Natural killer cell (primary cell): Measurements from ENCODE around the gene ITFG1. TPM values are rescaled to one million over a fixed set of nuclear protein-coding genes. Genes with fewer than 3 reads are reported as not detected.

Experiments used
- ATAC-seq, 3 donors: fragments of 150-1000 bp in 2 of 3; fragments of 200-7000 bp in 1 of 3; cut with Tn5 transposase; 1 replicate in 1 of 3; 2 replicates in 2 of 3; pipeline ENCODE4 v1.10.0; 2021; ENCODE audit warnings: mild to moderate bottlenecking in 2 of 3, moderate library complexity in 2 of 3
- DNase-seq, 2 donors: peaks; one replicate each; pipeline versions ENCODE4 v3.0.0 to v3.0.0-alpha.2; 2013 to 2021; ENCODE audit warnings: mixed read lengths in 1 of 2
- H3K27ac ChIP-seq: one replicate; pipeline ENCODE4 v1.5.1; 2013; ENCODE audit warnings: mild to moderate bottlenecking, low read length
- H3K27me3 ChIP-seq: one replicate; pipeline ENCODE4 v1.6.1; 2013; ENCODE audit warnings: low read length; ENCODE audit not compliant: control insufficient read depth, insufficient read depth
- H3K36me3 ChIP-seq: one replicate; pipeline ENCODE4 v1.6.1; 2013; ENCODE audit warnings: low read length; ENCODE audit not compliant: control insufficient read depth, insufficient read depth
- H3K4me1 ChIP-seq: one replicate; pipeline ENCODE4 v1.6.1; 2013; ENCODE audit warnings: low read length; ENCODE audit not compliant: control insufficient read depth, insufficient read depth
- H3K4me3 ChIP-seq: one replicate; pipeline ENCODE4 v1.5.1; 2013; ENCODE audit warnings: low read length
- H3K9me3 ChIP-seq: one replicate; pipeline ENCODE4 v1.6.1; 2013; ENCODE audit warnings: low read length; ENCODE audit not compliant: control insufficient read depth, insufficient read depth
- H3K27ac Mint-ChIP-seq, 2 donors: one replicate each; pipeline ENCODE4 v1.8.0; 2022; ENCODE audit warnings: mild to moderate bottlenecking in 2 of 2, mixed read lengths in 2 of 2, moderate library complexity in 1 of 2
- H3K27me3 Mint-ChIP-seq, 2 donors: one replicate each; pipeline ENCODE4 v1.8.0; 2022; ENCODE audit warnings: low read depth in 2 of 2, mixed read lengths in 2 of 2
- H3K36me3 Mint-ChIP-seq: one replicate; pipeline ENCODE4 v1.8.0; 2022; ENCODE audit warnings: mixed read lengths
- H3K4me1 Mint-ChIP-seq, 2 donors: one replicate each; pipeline ENCODE4 v1.8.0; 2022; ENCODE audit warnings: mixed read lengths in 2 of 2
- H3K4me3 Mint-ChIP-seq: one replicate; pipeline ENCODE4 v1.8.0; 2022; ENCODE audit warnings: mild to moderate bottlenecking, moderate library complexity, mixed read lengths
- H3K9me3 Mint-ChIP-seq, 2 donors: one replicate each; pipeline ENCODE4 v1.8.0; 2022; ENCODE audit warnings: mixed read lengths in 2 of 2
- WGBS: methylation state at CpG from one replicate; pipeline ENCODE4 v1.1.7; 2013; ENCODE audit warnings: missing lambda C conversion rate; ENCODE audit not compliant: insufficient coverage; 5-methylcytosine and 5-hydroxymethylcytosine counted together
- intact Hi-C: fragments of 100-400 bp; cut with micrococcal nuclease; formaldehyde crosslinking; loops from one replicate; pipeline ENCODE4 v1.14.2; 2022
- total RNA-seq, 4 donors: library from RNA; stranded (reverse); fragments of 120-200 nt in 1 of 4; gene quantifications; one replicate each; pipeline versions ENCODE4 v1.2.3 to v1.2.4, GENCODE V29; 2013 to 2022
- TF ChIP-seq, protein P1 (sequence below): fragments of 200-600 bp; IDR thresholded peaks from one replicate; pipeline ENCODE4 v1.8.0; 2022; ENCODE audit warnings: antibody characterized with exemption

ITFG1 gene
- total RNA-seq, 3 donors from 2014 or later (not counting 1 experiment from before 2014, with no cell fraction given) = 30.4 to 44.1 (median 38.2) TPM

- TF ChIP-seq, protein P1, sequence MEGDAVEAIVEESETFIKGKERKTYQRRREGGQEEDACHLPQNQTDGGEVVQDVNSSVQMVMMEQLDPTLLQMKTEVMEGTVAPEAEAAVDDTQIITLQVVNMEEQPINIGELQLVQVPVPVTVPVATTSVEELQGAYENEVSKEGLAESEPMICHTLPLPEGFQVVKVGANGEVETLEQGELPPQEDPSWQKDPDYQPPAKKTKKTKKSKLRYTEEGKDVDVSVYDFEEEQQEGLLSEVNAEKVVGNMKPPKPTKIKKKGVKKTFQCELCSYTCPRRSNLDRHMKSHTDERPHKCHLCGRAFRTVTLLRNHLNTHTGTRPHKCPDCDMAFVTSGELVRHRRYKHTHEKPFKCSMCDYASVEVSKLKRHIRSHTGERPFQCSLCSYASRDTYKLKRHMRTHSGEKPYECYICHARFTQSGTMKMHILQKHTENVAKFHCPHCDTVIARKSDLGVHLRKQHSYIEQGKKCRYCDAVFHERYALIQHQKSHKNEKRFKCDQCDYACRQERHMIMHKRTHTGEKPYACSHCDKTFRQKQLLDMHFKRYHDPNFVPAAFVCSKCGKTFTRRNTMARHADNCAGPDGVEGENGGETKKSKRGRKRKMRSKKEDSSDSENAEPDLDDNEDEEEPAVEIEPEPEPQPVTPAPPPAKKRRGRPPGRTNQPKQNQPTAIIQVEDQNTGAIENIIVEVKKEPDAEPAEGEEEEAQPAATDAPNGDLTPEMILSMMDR = no peak
- no peaks in the 10 kb centered on the region for H3K9me3 Mint-ChIP-seq
- H3K4me1 Mint-ChIP-seq = peaks cover 29 to 32% of the 10 kb centered on the region in 2 donors
- DNase-seq (no peak), ATAC-seq (no peak)
- intact Hi-C loops = no loop called here
- H3K27me3 Mint-ChIP-seq = no peaks in the 10 kb centered on the region
- H3K4me3 ChIP-seq = no peak overlapping the region
- no peaks in the 10 kb centered on the region for H3K9me3 ChIP-seq
- peaks cover 10% of the 10 kb centered on the region for H3K4me1 ChIP-seq
- no peak overlapping the region for H3K27ac Mint-ChIP-seq
- no peak overlapping the region for H3K4me3 Mint-ChIP-seq
- no peaks in the 10 kb centered on the region for H3K27me3 ChIP-seq
- H3K36me3 ChIP-seq = peaks cover 2% of the 10 kb centered on the region
- 100% methylated on average over 1 of the region's 1 CpG for WGBS
- H3K27ac ChIP-seq = no peak overlapping the region
- no peaks in the 10 kb centered on the region for H3K36me3 Mint-ChIP-seq
These were observed 47.8 kb downstream of the ITFG1 start for GRCh38 chr16:47413041-47413440.

DNA sequence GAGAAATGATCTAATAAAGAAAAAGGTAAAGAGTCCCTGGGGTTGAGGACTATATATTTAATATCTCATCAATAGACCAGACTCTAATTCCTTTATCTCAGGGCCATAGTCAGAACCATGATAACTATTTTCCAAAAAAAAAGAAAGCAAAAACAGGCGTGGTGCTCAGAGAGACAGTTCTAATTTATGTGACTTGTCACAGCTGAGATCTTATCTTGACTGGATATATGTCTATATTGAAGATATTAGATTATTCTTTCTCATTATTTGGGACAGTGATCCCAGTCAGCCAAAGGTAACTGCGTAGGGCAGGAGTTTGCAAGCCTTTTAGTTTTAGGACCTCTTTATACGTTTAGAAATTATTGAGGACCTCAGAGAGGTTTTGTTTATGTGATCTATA, 52.4 kb downstream of the ITFG1 start:
- no peaks in the 10 kb centered on the region for H3K27me3 ChIP-seq
- Mint-ChIP-seq H3K36me3 (no peaks in the 10 kb centered on the region), H3K27me3 (no peaks in the 10 kb centered on the region), H3K9me3 (no peaks in the 10 kb centered on the region), H3K4me3 (no peak overlapping the region), H3K27ac (no peak overlapping the region), H3K4me1 (peaks cover 29 to 40% of the 10 kb centered on the region in 2 donors)
- H3K36me3 ChIP-seq = no peaks in the 10 kb centered on the region
- no peak overlapping the region for H3K4me3 ChIP-seq
- 80% methylated on average over 1 of the region's 3 CpGs for WGBS
- H3K9me3 ChIP-seq = no peaks in the 10 kb centered on the region
- ATAC-seq (no peak), DNase-seq (no peak)
- TF ChIP-seq, protein P1 = no peak
- peaks cover 10% of the 10 kb centered on the region for H3K4me1 ChIP-seq
- no peak overlapping the region for H3K27ac ChIP-seq
- intact Hi-C loops = no loop called here

DNA sequence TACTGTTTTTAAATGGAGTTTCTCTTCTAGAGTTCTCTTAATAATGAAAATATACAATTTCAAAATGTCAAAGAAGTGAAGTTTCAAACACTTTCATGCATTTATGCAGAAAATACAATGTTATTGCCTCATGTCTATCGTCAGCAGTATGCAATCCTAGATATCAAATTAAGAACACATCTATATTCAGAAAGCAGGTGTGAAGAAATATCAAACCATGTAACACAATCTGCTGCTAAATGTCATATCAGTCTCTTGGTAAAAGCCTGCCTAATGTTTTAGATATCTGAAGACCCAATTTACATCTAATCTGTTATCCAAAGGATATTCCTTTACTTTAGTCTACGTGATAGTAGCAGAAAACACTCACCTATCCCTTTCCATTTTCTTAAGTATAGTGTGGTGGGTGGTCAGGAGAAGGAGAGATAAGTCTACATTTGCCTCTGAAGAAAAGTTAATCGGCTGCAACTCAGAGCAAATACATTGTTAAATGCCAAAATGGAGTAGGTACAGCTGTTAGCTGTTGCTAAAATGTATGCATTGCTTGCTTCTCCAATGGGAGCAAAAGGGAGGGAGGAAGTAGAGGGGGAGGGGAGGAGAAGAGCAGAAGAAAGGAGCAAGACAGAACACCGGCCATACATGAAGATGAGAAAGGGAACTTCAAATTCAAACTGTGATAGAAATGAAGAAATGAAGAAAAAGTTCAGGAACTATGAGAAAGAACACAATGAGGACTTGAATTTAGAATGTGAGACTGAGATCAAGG, 64.9 kb downstream of the ITFG1 start:
- WGBS = 94% methylated on average over 3 of the region's 4 CpGs
- Histone ChIP-seq H3K9me3 (no peaks in the 10 kb centered on the region), H3K36me3 (no peaks in the 10 kb centered on the region), H3K27ac (no peak overlapping the region), H3K27me3 (no peaks in the 10 kb centered on the region), H3K4me1 (peaks cover 5% of the 10 kb centered on the region), H3K4me3 (no peak overlapping the region)
- H3K36me3 Mint-ChIP-seq = no peaks in the 10 kb centered on the region
- no peaks in the 10 kb centered on the region for H3K9me3 Mint-ChIP-seq
- ATAC-seq = no peak
- TF ChIP-seq, protein P1 = no peak
- DNase-seq = no peak
- H3K27ac Mint-ChIP-seq = no peak overlapping the region
- H3K4me3 Mint-ChIP-seq = no peak overlapping the region
- peaks cover 11 to 28% of the 10 kb centered on the region in 2 donors for H3K4me1 Mint-ChIP-seq
- no peaks in the 10 kb centered on the region for H3K27me3 Mint-ChIP-seq
- intact Hi-C loops = no loop called here

DNA sequence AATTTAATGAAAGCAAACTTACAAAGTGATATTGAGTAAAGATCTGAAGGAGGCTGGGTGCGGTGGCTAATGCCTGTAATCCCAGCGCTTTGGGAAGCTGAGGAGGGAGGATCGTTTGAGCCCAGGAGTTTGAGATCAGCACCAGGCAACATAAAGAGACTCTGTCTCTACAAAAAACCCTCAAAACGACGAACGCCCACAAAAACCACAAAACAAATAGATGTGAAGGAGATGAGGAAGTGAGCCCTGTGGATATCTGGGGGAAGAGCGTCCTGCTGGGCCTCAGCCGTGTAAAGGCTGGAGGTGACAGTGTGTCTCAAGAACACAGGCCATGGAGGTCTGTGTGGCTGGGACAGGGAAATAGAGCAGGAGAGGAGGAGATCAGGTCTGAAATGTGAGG, 68.8 kb downstream of the ITFG1 start:
- H3K27ac Mint-ChIP-seq = peak overlapping the region; percentile 5 to 9
- no peaks in the 10 kb centered on the region for H3K9me3 Mint-ChIP-seq
- H3K4me1 Mint-ChIP-seq = peaks cover 11 to 20% of the 10 kb centered on the region in 2 donors
- DNase-seq (peak in 1 of 2 donors; percentile 25), ATAC-seq (peak in 2 of 3 donors; percentile 27 to 39)
- 23% methylated on average over 4 of the region's 8 CpGs for WGBS
- no peaks in the 10 kb centered on the region for H3K36me3 Mint-ChIP-seq
- H3K9me3 ChIP-seq = no peaks in the 10 kb centered on the region
- H3K4me3 ChIP-seq = no peak overlapping the region
- TF ChIP-seq, protein P1 = no peak
- no peaks in the 10 kb centered on the region for H3K27me3 ChIP-seq
- H3K27ac ChIP-seq = no peak overlapping the region
- H3K36me3 ChIP-seq = no peaks in the 10 kb centered on the region
- H3K27me3 Mint-ChIP-seq = no peaks in the 10 kb centered on the region
- H3K4me3 Mint-ChIP-seq = no peak overlapping the region
- H3K4me1 ChIP-seq = peaks cover 5% of the 10 kb centered on the region
- intact Hi-C loops = no loop called here
